ENCODE results near the gene FAM184A. TPM values are rescaled to one million over a fixed set of nuclear protein-coding genes. Genes with fewer than 3 reads are reported as not detected.

Gene FAM184A
- total and polyA plus RNA-seq, 2 donors (not counting 3 experiments of a cell fraction or from before 2014, with no cell fraction given) = 0.04 to 0.84 TPM

DNA sequence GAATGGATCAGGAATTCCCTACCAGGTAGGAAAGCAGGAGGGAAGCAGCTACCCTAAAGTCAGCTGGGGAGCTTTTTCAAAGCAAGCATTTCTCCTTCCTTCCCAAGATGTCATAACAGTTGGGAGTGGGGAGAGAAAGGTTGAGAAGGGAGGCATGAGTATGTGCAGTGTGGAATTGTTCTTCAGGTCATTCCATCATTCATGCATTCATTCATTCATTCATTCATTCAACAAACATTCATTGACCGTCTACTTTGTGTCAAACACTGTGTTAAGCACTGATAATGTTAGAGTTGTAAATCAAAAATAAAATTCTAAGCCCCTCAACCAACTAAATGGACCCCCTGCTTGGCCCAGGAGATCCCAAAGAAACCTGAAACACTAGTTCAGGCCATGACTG, 49.2 kb upstream of the FAM184A start:
- no peaks in the 10 kb centered on the region for H3K36me3 ChIP-seq (ENCODE audit: control insufficient read depth in 2 of 2, extremely low read depth in 1 of 2, insufficient read depth in 2 of 2, low read length in 2 of 2)
- intact Hi-C loops (cut with micrococcal nuclease) (no loop called here), dilution Hi-C loops (cut with MboI; ENCODE audit: extremely low pct_ligation_motif_present, low sequenced_read_pairs) (no loop called here)
- BruUV-seq (replicated peaks) = no TSS peak
- no peak for DNase-seq (ENCODE audit: low read depth, low spot score)
- no peaks in the 10 kb centered on the region for H3K27me3 ChIP-seq (ENCODE audit: control insufficient read depth in 2 of 2, insufficient read depth in 2 of 2, low read length in 2 of 2)
- no peaks in the 10 kb centered on the region for H4K20me1 ChIP-seq (replicated peaks; ENCODE audit: control insufficient read depth, extremely low read depth, insufficient read depth, low read length)
- TF ChIP-seq, protein P1, sequence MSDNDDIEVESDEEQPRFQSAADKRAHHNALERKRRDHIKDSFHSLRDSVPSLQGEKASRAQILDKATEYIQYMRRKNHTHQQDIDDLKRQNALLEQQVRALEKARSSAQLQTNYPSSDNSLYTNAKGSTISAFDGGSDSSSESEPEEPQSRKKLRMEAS (IDR thresholded peaks at IDR 0.05; ENCODE audit: insufficient read depth, insufficient read length) = no peak
- TF ChIP-seq POLR2AphosphoS5 (IDR thresholded peaks at IDR 0.05; ENCODE audit: insufficient read depth, low read depth, low read length) = no peak
- no peak for TF ChIP-seq FOS (IDR thresholded peaks at IDR 0.05; ENCODE audit: borderline replicate concordance, insufficient read depth, low read length)
- no peak for TF ChIP-seq EZH2 (IDR thresholded peaks at IDR 0.05; ENCODE audit: borderline replicate concordance, low read depth, low read length, severe bottlenecking)
- no peak for TF ChIP-seq POLR2A (IDR thresholded peaks at IDR 0.05; ENCODE audit: low read depth, low read length)
- no peak for TF ChIP-seq JUN (IDR thresholded peaks at IDR 0.05; ENCODE audit: borderline replicate concordance, insufficient read depth, insufficient read length, low read depth)
- TF ChIP-seq GATA2 (IDR thresholded peaks at IDR 0.05; ENCODE audit: insufficient read depth, insufficient read length, low read depth, low read length) = no peak
- TF ChIP-seq, protein P2, sequence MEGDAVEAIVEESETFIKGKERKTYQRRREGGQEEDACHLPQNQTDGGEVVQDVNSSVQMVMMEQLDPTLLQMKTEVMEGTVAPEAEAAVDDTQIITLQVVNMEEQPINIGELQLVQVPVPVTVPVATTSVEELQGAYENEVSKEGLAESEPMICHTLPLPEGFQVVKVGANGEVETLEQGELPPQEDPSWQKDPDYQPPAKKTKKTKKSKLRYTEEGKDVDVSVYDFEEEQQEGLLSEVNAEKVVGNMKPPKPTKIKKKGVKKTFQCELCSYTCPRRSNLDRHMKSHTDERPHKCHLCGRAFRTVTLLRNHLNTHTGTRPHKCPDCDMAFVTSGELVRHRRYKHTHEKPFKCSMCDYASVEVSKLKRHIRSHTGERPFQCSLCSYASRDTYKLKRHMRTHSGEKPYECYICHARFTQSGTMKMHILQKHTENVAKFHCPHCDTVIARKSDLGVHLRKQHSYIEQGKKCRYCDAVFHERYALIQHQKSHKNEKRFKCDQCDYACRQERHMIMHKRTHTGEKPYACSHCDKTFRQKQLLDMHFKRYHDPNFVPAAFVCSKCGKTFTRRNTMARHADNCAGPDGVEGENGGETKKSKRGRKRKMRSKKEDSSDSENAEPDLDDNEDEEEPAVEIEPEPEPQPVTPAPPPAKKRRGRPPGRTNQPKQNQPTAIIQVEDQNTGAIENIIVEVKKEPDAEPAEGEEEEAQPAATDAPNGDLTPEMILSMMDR (IDR thresholded peaks at IDR 0.05; ENCODE audit: extremely low read depth in 1 of 2, insufficient read depth in 1 of 2, low read depth in 1 of 2, low read length in 2 of 2) = no peak
- no peak for TF ChIP-seq MYC (IDR thresholded peaks at IDR 0.05; ENCODE audit: low read depth, low read length)
- no peak overlapping the region for H3K27ac ChIP-seq (ENCODE audit: insufficient read depth, low read depth, low read length)
- no peak for FAIRE-seq
- H3K9me1 ChIP-seq (replicated peaks; ENCODE audit: control insufficient read depth, extremely low read depth, insufficient read depth, low read length) = no peaks in the 10 kb centered on the region
- no peaks in the 10 kb centered on the region for H3K9me3 ChIP-seq (replicated peaks; ENCODE audit: control insufficient read depth, insufficient read depth, low read length)
- no peak overlapping the region for H3K4me3 ChIP-seq (replicated peaks in 1 of 3; ENCODE audit: insufficient read depth in 1 of 3, low read depth in 1 of 3, low read length in 3 of 3)
- POLR2A ChIA-PET = no interaction called here
- no peak overlapping the region for H3K9ac ChIP-seq (replicated peaks; ENCODE audit: extremely low read depth, insufficient read depth, low read length)
- no peak overlapping the region for H3K4me2 ChIP-seq (ENCODE audit: insufficient read depth, low read length)
- H3K4me1 ChIP-seq (ENCODE audit: control insufficient read depth, extremely low read depth, insufficient read depth, low read length) = peaks cover 22% of the 10 kb centered on the region
- CTCF ChIA-PET = interaction anchor here (2.4 kb wide), 1 partner anchor 17 kb away, joined by 11 read pairs; no protein-coding TSS in a partner anchor
- no peaks in the 10 kb centered on the region for H3K79me2 ChIP-seq (ENCODE audit: control insufficient read depth, insufficient read depth, low read length)
- no peak overlapping the region for H2AFZ ChIP-seq (ENCODE audit: low read depth, low read length)

Data from endothelial cell of umbilical vein (primary cell).